ENCODE measurements around the gene CNN2. TPM values are rescaled to one million over a fixed set of nuclear protein-coding genes. Genes with fewer than 3 reads are reported as not detected.

CNN2 gene
- total and polyA plus RNA-seq, 2 of the 13 experiments (the other 11 are each of a cell fraction or from before 2014, with no cell fraction given) = 63.6 to 70.0 TPM

GRCh38 chr19:1050989-1051788, 24.8 kb downstream of the CNN2 start (continued):
- TF ChIP-seq ARID4A (CRISPR knock-in tag; IDR thresholded peaks at IDR 0.05; ENCODE audit: borderline replicate concordance) (peak; percentile 83), HNRNPH1 (optimal IDR thresholded peaks at IDR 0.05; ENCODE audit: low read depth, low read length) (no peak), TFAP4 (IDR thresholded peaks at IDR 0.05; ENCODE audit: borderline replicate concordance, low read depth) (peak; percentile 13; the same call in 1 of the 2 replicates), THAP8 (CRISPR knock-in tag; IDR thresholded peaks at IDR 0.05; ENCODE audit: borderline replicate concordance) (no peak), IRX3 (CRISPR knock-in tag; IDR thresholded peaks at IDR 0.05; ENCODE audit: borderline replicate concordance, low read depth) (no peak), ZNF136 (CRISPR knock-in tag; IDR thresholded peaks at IDR 0.05; ENCODE audit: low read depth) (0 out of 2 replicates have a peak, but pooled peaks have one; percentile 32), KLF13 (CRISPR knock-in tag; IDR thresholded peaks at IDR 0.05) (no peak), ZKSCAN5 (CRISPR knock-in tag; IDR thresholded peaks at IDR 0.05) (no peak), NFYC (CRISPR knock-in tag; IDR thresholded peaks at IDR 0.05) (no peak), NR0B2 (CRISPR knock-in tag; IDR thresholded peaks at IDR 0.05) (no peak; the same call in 1 of the 2 replicates), ZNF776 (CRISPR knock-in tag; IDR thresholded peaks at IDR 0.05) (peak; percentile 72; the same call in 1 of the 2 replicates), SAP130 (CRISPR knock-in tag; IDR thresholded peaks at IDR 0.05; ENCODE audit: low read depth) (peak; percentile 88), FOXJ3 (CRISPR knock-in tag; IDR thresholded peaks at IDR 0.05; ENCODE audit: borderline replicate concordance) (no peak), TBX2 (CRISPR knock-in tag; IDR thresholded peaks at IDR 0.05; ENCODE audit: borderline replicate concordance) (peak; percentile 79), ZNF83 (CRISPR knock-in tag; IDR thresholded peaks at IDR 0.05; ENCODE audit: borderline replicate concordance) (peak; percentile 97), NFKBIZ (CRISPR knock-in tag; IDR thresholded peaks at IDR 0.05) (peak; percentile 24; the same call in 1 of the 2 replicates), ZNF513 (CRISPR knock-in tag; conservative IDR thresholded peaks at IDR 0.05) (no peak), HDAC1 (CRISPR knock-in tag; IDR thresholded peaks at IDR 0.05) (peak; percentile 85), GATAD1 (CRISPR knock-in tag; IDR thresholded peaks at IDR 0.05) (peak; percentile 27; the same call in 1 of the 2 replicates), KLF16 (CRISPR knock-in tag; IDR thresholded peaks at IDR 0.05) (0 out of 4 replicates have a peak, but pooled peaks of 1 of the 2 experiments have one; percentile 44), ZNF441 (CRISPR knock-in tag; IDR thresholded peaks at IDR 0.05; ENCODE audit: borderline replicate concordance) (peak; percentile 85; the same call in 1 of the 2 replicates)

Measured in HepG2 (cell line).